HL-60/S4 treated with phorbol 12-myristate 13-acetate at 8.2 ng/mL for 4 days and 3 days (cell line): ENCODE data around the gene SYTL4.

Experiments used
- in situ Hi-C: fragments of 300-500 bp; cut with MboI; formaldehyde crosslinking; loops from 2 replicates; pipeline ENCODE4 v1.15.0; 2022; ENCODE audit warnings: low sequenced_read_pairs

SYTL4 gene

DNA sequence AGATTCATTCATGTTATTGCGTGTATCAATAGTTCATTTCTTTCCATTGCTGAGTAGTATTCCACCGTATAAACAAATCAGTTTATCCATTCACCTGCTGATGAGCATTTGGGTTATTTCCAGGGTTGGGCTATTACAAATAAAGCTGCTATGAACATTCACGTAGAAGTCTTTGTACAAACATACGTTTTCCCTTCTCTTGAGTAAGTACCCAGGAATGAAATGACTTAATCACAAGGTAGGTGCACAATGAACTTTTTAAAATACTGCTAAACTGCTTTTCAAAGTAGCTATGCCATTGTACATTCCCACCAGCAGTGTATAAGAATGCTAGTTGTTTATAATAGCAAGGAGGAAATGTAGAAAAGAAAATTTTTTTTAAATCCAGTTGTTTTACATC lies 35.9 kb downstream of the SYTL4 start:
- in situ Hi-C loops = no loop called here

GRCh38 chrX:100695302-100695701 lies 36.6 kb downstream of the SYTL4 start:
- in situ Hi-C loops = no loop called here

DNA sequence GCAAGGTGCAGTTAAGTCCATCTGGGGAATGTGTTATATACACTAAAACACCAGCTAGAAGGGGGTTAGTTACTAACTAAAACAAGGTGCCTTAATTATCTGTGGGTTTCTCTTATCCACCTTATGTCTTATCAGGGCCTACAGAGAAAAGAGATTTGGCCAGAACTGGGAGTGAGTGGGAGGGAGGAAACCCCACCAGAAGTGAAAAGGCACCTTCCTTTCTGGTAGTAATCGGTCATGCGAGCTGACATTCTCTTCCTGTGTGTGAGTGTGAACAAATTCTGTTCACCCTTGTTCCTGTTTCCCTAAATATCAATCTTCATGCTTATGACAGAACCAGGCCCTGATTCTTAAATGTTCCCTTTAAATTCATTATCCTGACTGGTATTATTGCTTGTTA lies 44.4 kb downstream of the SYTL4 start:
- in situ Hi-C loops = no loop called here

GRCh38 chrX:100687128-100687527 lies 44.8 kb downstream of the SYTL4 start:
- in situ Hi-C loops = no loop called here

DNA sequence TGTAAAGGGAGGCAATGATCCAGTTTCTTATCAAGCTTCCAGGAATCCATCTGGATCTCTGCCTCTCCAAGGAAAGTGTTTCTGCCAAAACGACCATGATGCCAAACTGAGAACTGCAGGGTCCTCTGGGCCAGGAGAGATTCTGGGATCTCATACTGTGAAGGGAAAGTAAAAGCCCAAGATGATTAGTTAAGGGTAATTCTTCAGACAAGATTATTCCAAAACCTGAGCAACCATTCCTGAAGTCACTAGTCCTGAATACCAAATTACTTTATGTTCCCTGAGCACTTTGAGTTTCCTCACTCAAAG lies 46.0 kb downstream of the SYTL4 start:
- in situ Hi-C loops = no loop called here

GRCh38 chrX:100685284-100685996 lies 46.5 kb downstream of the SYTL4 start:
- in situ Hi-C loops = no loop called here

- in situ Hi-C loops = no loop called here
Observed at GRCh38 chrX:100682939-100683338, 49.0 kb downstream of the SYTL4 start.

- in situ Hi-C loops = no loop called here
Observed at GRCh38 chrX:100681599-100681998, 50.3 kb downstream of the SYTL4 start.

DNA sequence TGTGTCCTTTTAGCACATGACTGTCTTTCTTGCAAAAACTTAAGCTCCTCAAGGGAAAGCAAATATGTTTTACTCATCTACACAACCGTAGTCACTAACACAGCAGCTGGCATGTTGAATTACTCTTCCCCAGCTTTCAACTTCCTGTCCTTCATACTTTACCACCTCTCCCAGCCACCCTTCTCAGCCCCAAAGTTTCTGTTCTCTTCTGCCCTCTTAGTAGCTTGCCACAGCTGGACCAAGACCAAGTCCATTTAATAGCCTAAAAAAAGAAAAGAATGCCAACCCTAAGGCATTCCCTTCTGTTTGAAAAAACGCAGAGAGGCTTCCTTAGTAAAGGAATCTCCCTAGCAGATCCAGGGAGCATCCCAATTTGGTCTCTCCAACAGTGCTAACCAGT lies 51.2 kb downstream of the SYTL4 start:
- in situ Hi-C loops = no loop called here

- in situ Hi-C loops = no loop called here
Observed at GRCh38 chrX:100677611-100678181, 54.2 kb downstream of the SYTL4 start.

DNA sequence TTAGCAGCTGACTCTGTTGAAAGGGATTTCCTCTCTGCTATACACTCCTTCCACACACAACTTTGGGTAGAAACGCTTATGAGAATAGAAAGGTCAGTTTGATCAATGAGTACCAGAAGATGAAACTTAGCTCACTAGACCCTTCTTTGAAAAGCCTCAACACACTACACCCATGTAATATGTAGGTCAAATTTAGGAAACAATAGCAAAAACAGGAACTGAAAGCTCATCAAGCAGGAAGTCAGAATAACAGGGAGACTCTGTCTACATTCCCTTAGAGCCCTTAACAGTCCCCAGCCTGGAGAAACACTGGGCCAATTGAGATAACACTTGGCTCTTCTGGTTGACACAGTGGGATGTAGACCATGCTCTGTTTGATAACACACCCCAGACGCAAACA lies 57.2 kb downstream of the SYTL4 start:
- in situ Hi-C loops = no loop called here

DNA sequence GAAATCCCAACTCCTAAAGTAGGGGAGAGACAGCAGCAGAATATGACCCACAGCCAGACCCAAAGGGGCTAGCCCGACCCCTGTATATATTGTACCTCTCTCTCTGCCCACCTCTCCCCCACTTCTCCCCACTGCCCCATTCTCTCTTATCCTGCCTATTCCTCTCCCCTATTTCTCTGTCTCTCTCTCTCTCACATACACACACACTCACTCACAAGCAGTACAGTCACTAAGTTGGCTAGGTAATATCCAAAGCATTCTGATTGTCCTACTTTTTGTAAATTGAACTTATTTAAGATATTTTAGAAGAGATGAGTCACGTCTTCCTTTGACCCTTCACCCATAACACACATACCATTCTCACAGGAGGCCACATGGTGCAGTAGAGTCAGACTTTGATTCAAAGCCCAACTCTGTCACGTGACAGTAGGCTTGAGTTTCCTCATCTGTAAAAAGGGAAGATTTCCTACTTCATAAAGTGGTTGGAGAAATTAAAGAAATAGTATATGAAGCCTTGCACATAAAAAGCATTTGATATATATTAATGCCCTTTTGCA lies 58.4 kb downstream of the SYTL4 start:
- in situ Hi-C loops = no loop called here

DNA sequence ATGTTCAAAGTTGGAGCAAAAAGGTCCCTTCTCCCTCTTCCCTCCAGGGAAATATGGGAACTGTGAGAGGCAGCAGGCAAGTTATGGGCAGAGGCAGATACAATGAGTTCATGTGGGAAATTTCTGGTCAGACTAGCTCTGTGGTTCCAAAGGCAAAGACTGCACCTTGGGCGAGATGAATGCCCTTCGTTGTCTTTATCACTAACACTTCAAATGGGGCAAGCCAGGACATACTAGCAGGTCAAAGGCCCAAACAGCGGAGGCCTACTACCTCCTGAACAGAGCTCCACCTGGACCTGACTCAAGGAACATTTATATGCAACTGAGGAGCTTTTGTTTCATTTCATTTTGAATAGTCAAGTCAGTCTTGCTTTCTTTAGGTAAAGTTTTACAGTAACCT lies 59.0 kb downstream of the SYTL4 start:
- in situ Hi-C loops = no loop called here

GRCh38 chrX:100663642-100664041 lies 68.3 kb downstream of the SYTL4 start:
- in situ Hi-C loops = no loop called here

GRCh38 chrX:100662796-100663195 lies 69.1 kb downstream of the SYTL4 start:
- in situ Hi-C loops = no loop called here

DNA sequence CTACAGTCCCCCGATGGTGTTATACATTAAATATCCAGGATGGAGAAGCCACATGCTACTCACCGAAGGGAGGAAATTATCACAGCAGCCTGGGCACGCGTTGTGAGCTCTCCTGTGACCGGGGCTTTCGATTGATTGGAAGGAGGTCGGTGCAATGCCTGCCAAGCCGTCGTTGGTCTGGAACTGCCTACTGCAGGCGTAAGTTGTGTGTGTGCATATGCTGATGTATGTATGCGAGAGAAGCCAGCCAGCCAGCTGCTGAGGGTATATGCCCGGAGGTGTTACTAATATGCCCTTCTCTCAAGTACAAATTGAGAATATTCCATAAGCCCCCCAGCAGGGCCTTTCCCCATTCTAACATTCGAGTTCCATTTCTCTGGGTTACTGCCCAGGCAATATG lies 69.8 kb downstream of the SYTL4 start:
- in situ Hi-C loops = no loop called here

- in situ Hi-C loops = no loop called here
Observed at GRCh38 chrX:100659431-100660137, 72.3 kb downstream of the SYTL4 start.

DNA sequence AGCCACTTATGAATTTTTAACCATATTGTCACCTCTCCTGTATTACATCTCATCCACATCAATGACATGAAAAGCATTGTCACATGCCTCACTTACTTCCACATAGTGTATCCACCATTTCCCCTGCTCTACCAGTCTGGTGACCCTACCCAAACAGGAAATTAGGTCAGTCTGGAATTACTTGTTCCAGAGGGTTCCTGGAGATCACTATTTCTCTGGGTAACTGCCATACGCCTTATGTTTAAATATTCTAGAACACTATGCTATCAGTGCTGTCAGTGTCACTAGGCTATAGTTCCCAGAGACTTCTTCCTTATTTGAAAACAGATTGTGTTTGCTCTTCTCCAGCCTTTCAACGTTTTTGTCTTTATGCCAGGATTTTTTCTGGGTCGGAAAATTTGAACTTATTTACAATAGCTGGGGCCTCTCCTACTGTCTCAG lies 73.0 kb downstream of the SYTL4 start:
- in situ Hi-C loops = no loop called here

DNA sequence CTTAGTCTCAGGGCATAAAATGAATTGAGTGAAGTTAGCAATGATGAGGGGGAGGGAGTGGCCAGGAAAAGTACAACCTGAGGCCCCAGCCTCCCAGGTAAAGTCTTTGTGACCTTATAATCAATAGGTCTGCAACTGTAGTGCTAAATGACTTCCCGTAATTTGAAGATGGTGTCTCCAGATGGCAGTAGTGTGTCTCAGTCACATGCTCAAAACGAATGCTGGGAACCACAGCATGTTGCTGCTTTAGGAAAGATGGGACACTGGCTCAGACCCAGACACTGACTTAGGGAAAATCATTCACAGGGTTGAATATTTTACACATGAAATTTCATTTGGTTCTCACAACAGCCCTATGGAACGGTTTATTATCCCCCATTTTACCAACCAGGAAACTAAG lies 77.7 kb downstream of the SYTL4 start:
- in situ Hi-C loops = no loop called here

DNA sequence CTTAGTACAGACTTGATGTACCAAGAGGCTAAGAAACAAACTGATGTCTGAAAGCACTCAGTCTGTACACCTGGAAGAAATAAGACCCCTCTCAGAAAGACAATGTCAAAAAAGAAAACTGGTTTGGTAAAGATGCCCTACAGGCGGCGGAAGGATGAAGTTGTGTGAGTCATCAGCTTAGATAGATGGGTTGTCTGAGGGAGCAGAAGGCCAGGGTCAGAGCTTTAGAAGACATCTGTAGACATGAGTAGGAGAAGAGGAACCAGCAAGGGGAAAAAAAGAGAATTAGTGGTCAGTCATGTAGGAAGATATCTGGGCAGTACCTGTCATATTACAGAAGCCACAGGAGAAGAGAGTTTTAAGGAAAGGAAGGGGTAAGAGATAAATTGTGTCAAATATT lies 79.7 kb downstream of the SYTL4 start:
- in situ Hi-C loops = no loop called here

- in situ Hi-C loops = no loop called here
Observed at GRCh38 chrX:100650841-100651240, 81.1 kb downstream of the SYTL4 start.
